Stimulated activated CD8-positive, alpha-beta memory T cell treated with anti-CD3 and anti-CD28 coated beads, Interleukin-7, amount 100 ng/mL, for 1 hour (primary cell): ENCODE measurements around the gene TGIF1.
"Not testable (repeated sequence)": the region's sequence is repeated elsewhere in the genome, so short reads cannot be mapped to it uniquely, and the experiment has no call there.

Experiments
- DNase-seq, 2 donors: peaks; one replicate each; pipeline ENCODE4 v3.0.0-alpha.2; 2020; ENCODE audit warnings: low read depth in 2 of 2

TGIF1 gene

DNA sequence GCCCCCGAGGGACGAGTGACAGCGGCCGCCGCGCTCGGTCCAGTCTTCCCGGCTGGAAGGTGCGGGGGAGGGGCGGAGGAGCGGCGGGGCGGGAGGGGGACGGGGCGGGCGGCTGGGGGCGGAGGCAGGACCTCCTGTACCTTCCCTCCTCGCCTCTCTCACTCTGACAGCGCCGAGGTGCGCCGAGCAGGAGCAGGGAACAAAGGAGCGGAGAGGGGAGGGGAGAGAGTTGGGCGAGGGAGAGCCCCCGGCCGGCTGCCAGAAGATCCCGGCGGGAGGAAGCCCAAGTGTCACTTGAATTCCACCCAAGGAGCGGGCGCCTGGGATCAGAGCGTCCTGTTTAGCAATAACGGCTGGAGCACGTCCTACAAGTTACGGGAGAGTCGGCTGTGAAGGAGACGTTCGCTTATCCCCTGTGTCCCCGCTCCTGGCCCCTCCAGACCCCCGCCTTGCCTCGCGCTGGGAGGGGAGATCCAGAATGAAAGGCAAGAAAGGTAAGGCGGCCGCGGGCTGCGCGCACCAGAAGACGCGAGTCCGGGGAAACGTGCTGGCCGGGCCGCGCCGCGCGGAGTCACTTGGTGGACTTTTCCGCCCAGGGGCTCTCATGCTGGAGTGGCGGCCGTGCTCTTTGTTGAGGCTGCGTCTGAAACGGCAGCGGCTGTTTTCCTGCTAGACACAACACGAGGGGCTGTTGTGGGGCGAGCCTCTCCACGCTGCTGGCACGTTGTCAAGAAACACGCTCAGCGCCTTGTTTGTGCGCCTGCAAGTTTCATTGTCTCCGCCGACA is at the start of gene TGIF1:
Gene TGIF1 (plus strand): TSS at position 161 of the 787 bp plus-strand sequence. CDS start 318 bp downstream, at position 479.
- DNase-seq, result peak; percentile 46 to 48

- DNase-seq, result no peak
Observed at GRCh38 chr18:3400567-3401296, 49.2 kb upstream of the TGIF1 start.

DNA sequence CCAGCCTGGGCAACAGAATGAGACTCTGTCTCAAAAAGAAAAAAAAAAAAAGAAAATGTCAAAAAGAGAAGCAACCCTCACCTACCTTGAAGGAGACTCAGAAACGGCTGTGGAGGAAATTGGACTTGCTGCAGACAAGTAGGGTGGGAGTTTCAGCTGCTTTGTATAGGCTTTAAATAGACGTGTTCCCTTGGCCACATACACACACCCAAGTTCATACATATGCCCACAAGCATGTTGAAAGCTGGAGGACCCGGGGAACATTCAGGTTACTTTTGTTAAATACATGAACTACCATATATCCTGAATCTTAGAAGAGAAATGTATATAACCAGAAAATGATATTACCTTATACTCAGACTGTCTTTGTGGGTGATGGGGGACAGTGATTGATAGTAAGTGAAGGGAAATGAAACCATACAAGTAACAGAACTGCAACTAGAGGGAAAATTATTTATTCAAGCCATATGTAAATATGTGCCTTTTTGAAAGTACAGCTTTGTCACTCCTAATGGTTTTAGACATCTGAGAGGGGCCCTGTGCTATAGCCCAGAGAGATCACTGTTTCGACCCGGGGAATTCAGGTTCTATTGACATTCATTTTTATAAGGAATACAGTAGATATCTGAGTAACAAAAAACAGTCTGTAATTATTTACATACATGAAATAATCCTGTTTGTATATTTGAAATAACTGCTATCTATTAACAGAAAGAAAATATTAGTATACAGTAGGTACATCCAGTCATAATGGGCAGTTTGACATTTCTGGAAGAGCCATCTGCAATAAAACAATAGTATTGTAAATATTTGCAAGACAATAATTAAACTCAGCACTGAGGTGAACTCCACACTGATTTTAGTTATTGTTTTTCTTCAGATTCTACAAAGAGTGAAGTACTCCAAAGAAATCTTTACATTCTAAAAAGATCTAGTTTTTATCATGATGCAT is 48.0 kb upstream of the TGIF1 start:
- DNase-seq, result no peak

GRCh38 chr18:3402982-3403451 is 47.0 kb upstream of the TGIF1 start:
- no peak for DNase-seq

- DNase-seq, result no peak
Observed at GRCh38 chr18:3405713-3406112, 44.3 kb upstream of the TGIF1 start.

GRCh38 chr18:3408107-3408506 is 41.9 kb upstream of the TGIF1 start:
- DNase-seq, result no peak

GRCh38 chr18:3409811-3410210 is 40.2 kb upstream of the TGIF1 start:
- no peak for DNase-seq

DNA sequence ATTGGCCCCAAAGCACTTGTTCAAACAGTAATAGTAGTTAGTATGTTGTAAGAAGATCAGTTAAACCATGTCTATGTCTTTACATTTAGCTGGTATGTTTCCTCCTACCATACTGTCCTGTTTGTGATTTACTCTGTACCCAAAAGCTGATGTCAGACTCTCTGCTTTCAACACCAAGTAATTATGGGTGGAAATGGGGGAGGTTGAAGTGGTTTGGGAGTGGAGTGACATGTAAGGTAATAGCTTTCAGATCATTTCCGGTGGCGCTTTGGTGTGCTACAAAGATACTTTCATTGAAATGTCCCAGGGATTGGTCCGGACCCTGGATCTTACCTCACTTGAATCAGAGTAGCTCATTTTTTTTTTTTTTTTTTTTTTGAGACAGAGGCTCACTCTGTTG is 39.7 kb upstream of the TGIF1 start:
- DNase-seq, result no peak

DNA sequence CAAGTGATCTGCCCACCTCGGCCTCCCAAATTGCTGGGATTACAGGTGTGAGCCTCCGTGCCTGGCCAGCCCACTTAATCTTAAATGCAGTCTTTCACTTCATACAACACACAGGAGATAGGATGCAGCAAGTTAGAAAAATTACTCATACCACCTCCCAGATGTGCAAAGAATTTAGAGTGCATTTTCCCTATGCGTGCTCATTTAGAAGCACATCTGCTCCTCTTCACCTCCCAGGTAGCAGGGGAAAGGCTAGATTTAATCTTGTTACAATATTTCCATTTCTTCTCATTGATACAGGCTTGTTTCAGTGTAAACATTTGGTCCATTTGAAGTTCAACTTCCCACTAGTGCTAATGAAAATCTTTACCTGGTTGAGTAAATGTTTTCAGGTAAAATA is 39.1 kb upstream of the TGIF1 start:
- DNase-seq, result not testable (repeated sequence)

DNA sequence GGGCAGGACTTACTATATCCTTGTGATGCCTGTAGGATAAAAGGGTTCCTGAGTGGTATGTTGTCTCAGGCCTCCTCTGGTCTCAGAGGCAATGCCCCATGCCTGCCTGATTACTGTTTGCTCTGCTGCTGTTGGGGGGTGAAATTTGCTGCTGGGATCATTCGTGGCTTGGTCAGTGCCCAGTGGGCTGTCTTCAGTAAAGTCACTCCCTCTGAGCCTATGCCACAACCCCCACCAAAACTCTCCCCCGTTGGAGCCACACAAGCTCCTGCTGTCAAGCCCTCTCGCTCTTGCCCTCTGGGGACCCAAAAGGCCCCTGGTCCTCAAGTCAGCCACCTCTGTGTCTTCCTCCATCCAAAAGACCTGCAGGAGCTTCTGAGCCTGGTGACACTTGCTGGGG is 38.6 kb upstream of the TGIF1 start:
- DNase-seq, result no peak

DNA sequence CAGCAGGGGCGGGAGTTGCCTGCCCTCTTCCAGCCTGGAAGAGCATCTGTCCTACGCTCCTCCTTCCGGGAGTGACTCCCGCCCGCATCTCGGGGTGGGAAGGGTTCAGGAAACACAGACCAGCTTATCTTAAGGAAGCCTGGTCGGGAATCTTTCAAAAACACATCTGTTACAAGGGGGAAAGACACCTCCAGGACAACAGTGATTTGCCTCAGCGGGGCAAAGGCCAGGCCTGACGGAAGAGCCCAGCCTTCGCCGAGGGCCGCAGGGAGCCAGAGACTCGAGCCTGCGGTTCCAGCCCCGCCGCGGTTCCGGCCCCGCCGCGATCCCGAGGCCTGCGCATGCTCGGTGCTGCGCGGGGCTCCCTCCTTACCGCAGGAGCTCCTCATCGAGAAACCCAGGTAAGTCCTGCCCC is 38.1 kb upstream of the TGIF1 start:
- DNase-seq, result peak; percentile 2 to 8

- DNase-seq, result not testable (repeated sequence)
Observed at GRCh38 chr18:3412528-3412927, 37.4 kb upstream of the TGIF1 start.

DNA sequence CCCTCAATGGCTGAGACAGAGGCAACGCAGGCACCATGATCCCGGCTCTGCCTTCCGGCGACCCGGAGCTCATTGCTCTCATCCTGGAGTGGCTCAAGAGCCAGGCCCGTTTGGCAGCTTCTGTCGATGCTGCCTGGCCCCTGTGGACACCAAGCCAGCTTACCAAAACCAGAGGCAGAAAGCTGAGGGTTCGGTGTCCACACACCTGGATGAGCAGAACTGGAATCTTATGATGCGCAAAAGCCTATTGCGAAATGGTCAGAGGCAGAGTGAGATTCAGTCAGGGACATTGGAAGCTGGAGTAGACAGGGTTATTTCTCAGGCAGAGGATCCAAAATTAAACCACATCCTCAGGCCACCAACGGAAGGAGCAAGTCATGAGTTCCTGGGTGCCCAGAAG is 34.9 kb upstream of the TGIF1 start:
- DNase-seq, result no peak

DNA sequence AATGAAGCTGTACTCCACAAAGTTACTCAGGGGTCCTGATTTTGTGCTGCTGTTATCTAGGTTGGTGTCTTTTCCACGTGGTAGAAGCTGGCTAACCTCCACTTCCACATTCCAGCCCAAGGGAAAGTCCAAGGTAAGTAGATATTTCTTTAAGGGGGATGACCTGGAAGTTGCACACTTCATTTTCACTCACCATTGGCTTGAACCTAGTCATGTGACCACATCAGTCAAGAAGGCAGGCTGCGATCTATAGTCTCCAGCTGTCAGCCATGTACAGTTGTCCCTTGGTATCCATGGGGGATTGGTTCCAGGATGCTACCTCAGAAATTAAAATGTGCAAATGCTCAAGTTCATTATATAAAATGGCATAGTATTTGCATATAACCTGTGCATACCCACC is 31.9 kb upstream of the TGIF1 start:
- DNase-seq, result no peak

GRCh38 chr18:3420919-3421279 is 29.1 kb upstream of the TGIF1 start:
- DNase-seq, result no peak

DNA sequence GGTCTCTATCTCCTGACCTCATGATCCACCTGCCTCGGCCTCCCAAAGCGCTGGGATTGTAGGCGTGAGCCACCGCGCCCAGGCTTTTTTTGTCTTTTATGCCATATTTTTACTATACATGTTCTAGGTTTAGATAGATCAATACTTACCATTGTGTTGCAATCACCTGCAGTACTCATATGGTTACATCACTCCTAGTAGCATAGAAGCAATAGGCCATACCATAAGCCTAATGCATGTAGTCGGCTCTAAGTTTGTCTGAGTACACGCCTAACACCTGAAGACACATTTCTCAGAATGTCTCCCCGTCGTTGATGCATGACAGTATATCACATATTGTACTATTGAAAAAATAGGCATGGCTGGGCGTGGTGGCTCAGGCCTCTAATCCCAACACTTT is 27.1 kb upstream of the TGIF1 start:
- no peak for DNase-seq

- no peak for DNase-seq
Observed at GRCh38 chr18:3424280-3424890, 25.6 kb upstream of the TGIF1 start.

DNA sequence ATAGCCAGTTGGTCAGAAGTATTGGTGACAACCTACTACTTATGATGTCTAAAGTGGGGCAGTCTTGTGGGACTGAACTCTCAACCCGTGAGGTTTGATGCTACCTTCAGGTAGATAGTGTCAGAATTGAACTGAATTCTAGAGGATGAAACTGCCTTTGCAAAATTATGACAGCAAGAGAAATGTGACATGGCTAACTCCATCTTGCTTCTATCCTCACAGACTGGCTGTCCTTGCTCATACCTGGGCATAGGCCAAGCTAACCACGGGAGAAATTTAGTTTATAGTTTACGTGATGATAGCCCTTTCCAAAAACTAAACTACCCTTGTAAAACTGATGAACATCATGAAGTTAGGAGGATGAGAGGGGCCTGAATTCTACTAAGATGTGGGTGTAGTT is 24.9 kb upstream of the TGIF1 start:
- no peak for DNase-seq

DNA sequence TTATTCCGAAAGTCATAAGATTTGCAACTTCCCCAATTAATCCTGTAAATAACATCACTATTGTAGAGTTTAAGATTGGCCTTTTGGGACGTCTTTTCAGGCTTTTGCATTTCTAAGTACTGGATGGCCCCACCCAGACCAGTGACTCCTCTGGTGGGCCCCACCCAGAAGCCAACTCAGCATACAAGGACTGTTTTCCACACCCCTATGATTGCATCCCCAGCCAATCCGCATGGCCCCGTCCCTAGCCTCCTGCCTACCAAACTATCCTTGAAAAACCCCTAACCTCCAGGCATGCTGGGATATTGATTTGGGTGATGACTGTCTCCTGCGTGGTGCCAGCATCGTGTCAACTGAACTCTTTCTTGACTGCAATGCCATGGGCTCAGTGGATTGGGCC is 24.5 kb upstream of the TGIF1 start:
- DNase-seq, result no peak

- no peak for DNase-seq
Observed at GRCh38 chr18:3426074-3426473, 23.9 kb upstream of the TGIF1 start.

GRCh38 chr18:3427944-3428343 is 22.0 kb upstream of the TGIF1 start:
- no peak for DNase-seq

GRCh38 chr18:3429121-3429520 is 20.9 kb upstream of the TGIF1 start:
- DNase-seq, result no peak
